Ovary (tissue), 9 donors: ENCODE data around the gene C3AR1. TPM values are rescaled to one million over a fixed set of nuclear protein-coding genes. Genes with fewer than 3 reads are reported as not detected.
"Not testable (repeated sequence)": the region's sequence is repeated elsewhere in the genome, so short reads cannot be mapped to it uniquely, and the experiment has no call there.

ENCODE experiments used
- DNase-seq, 5 donors: peaks; one replicate each; pipeline ENCODE4 v3.0.0-alpha.2; 2019 to 2020
- H3K27ac ChIP-seq, 2 donors: fragments of 200-600 bp; one replicate each; pipeline versions ENCODE4 v1.5.1 to v1.8.0; 2019 to 2022
- H3K27me3 ChIP-seq: fragments of 200-600 bp; one replicate; pipeline ENCODE4 v1.8.0; 2022
- H3K36me3 ChIP-seq: fragments of 200-600 bp; sonication (generic); one replicate; pipeline ENCODE4 v1.5.1; 2019
- H3K4me1 ChIP-seq: one replicate; pipeline ENCODE4 v1.8.1; 2013; ENCODE audit warnings: mild to moderate bottlenecking, moderate library complexity; ENCODE audit not compliant: insufficient read depth
- H3K4me3 ChIP-seq: fragments of 200-600 bp; sonication (generic); one replicate; pipeline ENCODE4 v1.5.1; 2017
- H3K9me3 ChIP-seq, 2 donors: fragments of 200-600 bp in 1 of 2; sonication (generic) in 1 of 2; one replicate each; pipeline versions ENCODE4 v1.5.1 to v1.8.1; 2013 to 2019; ENCODE audit warnings: mild to moderate bottlenecking in 1 of 2, moderate library complexity in 1 of 2
- EP300 ChIP-seq: sonication (generic); formaldehyde crosslinking; IDR thresholded peaks from one replicate; pipeline ENCODE4 v1.6.1; 2017; ENCODE audit warnings: antibody characterized with exemption
- POLR2A ChIP-seq: fragments of 450-650 bp; IDR thresholded peaks from one replicate; pipeline ENCODE4 v1.6.1; 2017; ENCODE audit warnings: antibody characterized with exemption, mild to moderate bottlenecking, moderate library complexity
- WGBS, 3 donors: extraction: QIAGEN DNeasy Blood & Tissue Kit in 1 of 3; methylation state at CpG; one replicate each; pipeline versions ENCODE4 v1.1.5 to v1.1.7; 2013 to 2017; 5-methylcytosine and 5-hydroxymethylcytosine counted together
- intact Hi-C, 4 donors: fragments of 100-400 bp; cut with DNase I; formaldehyde crosslinking; loops; one replicate each; pipeline versions ENCODE4 v1.11.0 to v1.15.1; 2022 to 2023
- polyA plus RNA-seq, 2 donors: library from polyadenylated mRNA; stranded (reverse); fragments of 200-250 nt in 1 of 2; fragments of 350-450 nt in 1 of 2; fragmentation: Illumina TruSeq in 1 of 2; extraction: RNeasy Lipid Tissue Mini Kit (QIAGEN cat#74804) in 1 of 2; gene quantifications; one replicate each; pipeline ENCODE4 v1.2.3, GENCODE V29; 2013 to 2014
- total RNA-seq, 7 donors: library from RNA; depleted of rRNA in 2 of 7; stranded (reverse); fragments of >200 nt in 2 of 7; fragmentation: NEBNext Ultra II Directional in 3 of 7; extraction: Animal tissue kit (Norgen Biotek cat#: 25700) in 3 of 7; gene quantifications; one replicate each; pipeline versions ENCODE4 v1.1.0 to v1.2.4, GENCODE V29; 2016 to 2023
- TF ChIP-seq, protein P1 (sequence below), 3 donors: fragments of 450-650 bp in 2 of 3; fragments of 200-600 bp in 1 of 3; IDR thresholded peaks; one replicate each; pipeline versions ENCODE4 v1.5.1 to v1.8.0; 2016 to 2022; ENCODE audit warnings: antibody characterized with exemption in 3 of 3, mild to moderate bottlenecking in 1 of 3
- donor health status: DM: no; HTN: no; CAD: no; lungs with moderate emphysema.
- donor health status: DM: no; HTN: no; CAD: no.
- donor health status: Bipolar disorder and iron deficiency.
- donor health status: DM: yes; HTN: yes; CAD: no.
- donor health status: DM: no; HTN: no; CAD: no.
- donor health status: DM: yes; HTN: yes; CAD: no.

Gene C3AR1
- total and polyA plus RNA-seq, 9 donors, result 2.5 to 22.6 (median 5.6) TPM

GRCh38 chr12:8096281-8096915 lies 30.2 kb upstream of the C3AR1 start:
- no peaks in the 10 kb centered on the region for H3K27me3 ChIP-seq
- TF ChIP-seq POLR2A, result no peak
- TF ChIP-seq, protein P1, sequence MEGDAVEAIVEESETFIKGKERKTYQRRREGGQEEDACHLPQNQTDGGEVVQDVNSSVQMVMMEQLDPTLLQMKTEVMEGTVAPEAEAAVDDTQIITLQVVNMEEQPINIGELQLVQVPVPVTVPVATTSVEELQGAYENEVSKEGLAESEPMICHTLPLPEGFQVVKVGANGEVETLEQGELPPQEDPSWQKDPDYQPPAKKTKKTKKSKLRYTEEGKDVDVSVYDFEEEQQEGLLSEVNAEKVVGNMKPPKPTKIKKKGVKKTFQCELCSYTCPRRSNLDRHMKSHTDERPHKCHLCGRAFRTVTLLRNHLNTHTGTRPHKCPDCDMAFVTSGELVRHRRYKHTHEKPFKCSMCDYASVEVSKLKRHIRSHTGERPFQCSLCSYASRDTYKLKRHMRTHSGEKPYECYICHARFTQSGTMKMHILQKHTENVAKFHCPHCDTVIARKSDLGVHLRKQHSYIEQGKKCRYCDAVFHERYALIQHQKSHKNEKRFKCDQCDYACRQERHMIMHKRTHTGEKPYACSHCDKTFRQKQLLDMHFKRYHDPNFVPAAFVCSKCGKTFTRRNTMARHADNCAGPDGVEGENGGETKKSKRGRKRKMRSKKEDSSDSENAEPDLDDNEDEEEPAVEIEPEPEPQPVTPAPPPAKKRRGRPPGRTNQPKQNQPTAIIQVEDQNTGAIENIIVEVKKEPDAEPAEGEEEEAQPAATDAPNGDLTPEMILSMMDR (IDR thresholded peaks at IDR 0.05), result no peak
- TF ChIP-seq EP300, result no peak
- H3K4me3 ChIP-seq, result no peak overlapping the region
- intact Hi-C loops, result no loop called here
- no peak for DNase-seq
- H3K4me1 ChIP-seq, result no peaks in the 10 kb centered on the region
- no peaks in the 10 kb centered on the region for H3K9me3 ChIP-seq
- no peaks in the 10 kb centered on the region for H3K36me3 ChIP-seq
- no peak overlapping the region for H3K27ac ChIP-seq
- 41 to 49% (median 45%) methylated on average over 2 of the region's 2 CpGs for WGBS, 3 donors

DNA sequence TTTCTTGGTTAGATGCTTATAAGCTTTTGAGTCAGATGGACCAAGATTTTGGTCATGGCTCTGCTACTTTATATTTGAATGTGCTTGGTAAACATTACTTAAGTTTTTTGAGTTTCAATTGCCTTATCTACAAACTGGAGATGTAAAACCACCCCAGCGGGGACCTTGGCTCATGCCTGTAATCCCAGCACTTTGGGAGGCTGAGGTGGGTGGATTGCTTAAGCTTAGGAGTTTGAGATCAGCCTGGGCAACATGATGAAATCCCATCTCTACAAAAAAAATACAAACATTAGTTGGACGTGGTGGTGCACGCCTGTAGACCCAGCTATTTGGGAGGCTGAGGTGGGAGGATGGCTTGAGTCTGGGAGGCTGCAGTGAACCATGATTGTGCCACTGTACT lies 27.1 kb upstream of the C3AR1 start:
- 93 to 95% (median 94%) methylated on average over 3 of the region's 3 CpGs for WGBS, 3 donors
- Histone ChIP-seq H3K27ac (no peak overlapping the region), H3K36me3 (no peaks in the 10 kb centered on the region), H3K4me1 (no peaks in the 10 kb centered on the region), H3K9me3 (no peaks in the 10 kb centered on the region), H3K4me3 (no peak overlapping the region), H3K27me3 (no peaks in the 10 kb centered on the region)
- intact Hi-C loops, result no loop called here
- no peak for DNase-seq
- TF ChIP-seq, protein P1 (IDR thresholded peaks at IDR 0.05), result no peak
- TF ChIP-seq POLR2A, result no peak
- no peak for TF ChIP-seq EP300

- Histone ChIP-seq H3K4me3 (no peak overlapping the region), H3K27me3 (no peaks in the 10 kb centered on the region), H3K4me1 (peaks cover 2% of the 10 kb centered on the region), H3K36me3 (no peaks in the 10 kb centered on the region), H3K9me3 (no peaks in the 10 kb centered on the region), H3K27ac (no peak overlapping the region)
- no peak for DNase-seq
- 91 to 92% (median 92%) methylated on average over 5 of the region's 5 CpGs for WGBS, 3 donors
- TF ChIP-seq EP300, result no peak
- no peak for TF ChIP-seq POLR2A
- TF ChIP-seq, protein P1 (IDR thresholded peaks at IDR 0.05), result no peak
- intact Hi-C loops, result no loop called here
Observed at GRCh38 chr12:8089716-8090115, 23.6 kb upstream of the C3AR1 start.

DNA sequence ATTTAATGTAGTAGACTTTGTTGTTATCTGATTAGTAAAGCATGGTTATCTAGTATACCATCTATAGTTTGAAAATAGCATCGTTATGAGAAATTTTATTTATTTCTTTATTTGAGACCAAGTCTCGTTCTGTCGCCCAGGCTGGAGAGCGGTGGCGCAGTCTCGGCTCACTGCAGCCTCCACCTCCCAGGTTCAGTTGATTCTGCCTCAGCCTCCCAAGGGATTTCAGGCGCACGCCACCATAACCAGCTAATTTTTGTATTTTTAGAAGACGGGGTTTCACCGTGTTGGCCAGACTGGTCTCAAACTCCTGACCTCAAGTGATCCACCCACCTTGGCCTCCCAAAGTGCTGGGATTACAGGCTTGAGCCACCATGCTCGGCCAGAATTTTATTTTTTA lies 23.1 kb upstream of the C3AR1 start:
- H3K27ac ChIP-seq, H3K27me3 ChIP-seq, H3K4me3 ChIP-seq, H3K36me3 ChIP-seq, H3K4me1 ChIP-seq, intact Hi-C loops, H3K9me3 ChIP-seq, DNase-seq: not testable (repeated sequence)
- 89 to 93% (median 92%) methylated on average over 11 of the region's 11 CpGs for WGBS, 3 donors

- intact Hi-C loops, result no loop called here
- no peaks in the 10 kb centered on the region for H3K27me3 ChIP-seq
- 76 to 84% (median 83%) methylated on average over 3 of the region's 3 CpGs for WGBS, 3 donors
- peaks cover 6% of the 10 kb centered on the region for H3K4me1 ChIP-seq
- TF ChIP-seq EP300 (no peak), POLR2A (no peak)
- TF ChIP-seq, protein P1 (IDR thresholded peaks at IDR 0.05), result no peak
- DNase-seq, result no peak
- no peak overlapping the region for H3K4me3 ChIP-seq
- H3K36me3 ChIP-seq, result no peaks in the 10 kb centered on the region
- H3K9me3 ChIP-seq, result no peaks in the 10 kb centered on the region
- no peak overlapping the region for H3K27ac ChIP-seq
Observed at GRCh38 chr12:8088574-8088973, 22.4 kb upstream of the C3AR1 start.
